Suprapubic skin (tissue), 4 donors: ENCODE measurements around the gene FKBP11. TPM values are rescaled to one million over a fixed set of nuclear protein-coding genes. Genes with fewer than 3 reads are reported as not detected.
A peak's percentile ranks its signal among the peaks of the same experiment; 100 is the strongest.

Experiments used
- DNase-seq, 2 donors: peaks; one replicate each; pipeline ENCODE4 v3.0.0-alpha.2; 2019; ENCODE audit warnings: low spot score in 2 of 2
- H3K27ac ChIP-seq: fragments of 200-600 bp; sonication (generic); one replicate; pipeline ENCODE4 v1.5.1; 2019
- H3K27me3 ChIP-seq: fragments of 200-600 bp; sonication (generic); one replicate; pipeline ENCODE4 v1.5.1; 2019
- H3K36me3 ChIP-seq: fragments of 200-600 bp; sonication (generic); one replicate; pipeline ENCODE4 v1.5.1; 2019
- H3K4me1 ChIP-seq: fragments of 200-600 bp; sonication (generic); one replicate; pipeline ENCODE4 v1.5.1; 2019
- H3K4me3 ChIP-seq: fragments of 200-600 bp; sonication (generic); one replicate; pipeline ENCODE4 v1.5.1; 2019; ENCODE audit warnings: mild to moderate bottlenecking
- H3K9me3 ChIP-seq: fragments of 200-600 bp; sonication (generic); one replicate; pipeline ENCODE4 v1.5.1; 2019
- CTCF ChIP-seq, 2 donors: fragments of 200-600 bp in 1 of 2; fragments of 450-650 bp in 1 of 2; sonication (generic) in 1 of 2; IDR thresholded peaks; one replicate each; pipeline ENCODE4 v1.5.1; 2016 to 2019; ENCODE audit warnings: antibody characterized with exemption in 2 of 2, mild to moderate bottlenecking in 1 of 2, moderate library complexity in 1 of 2
- EP300 ChIP-seq: sonication (generic); formaldehyde crosslinking; IDR thresholded peaks from one replicate; pipeline ENCODE4 v1.6.1; 2017; ENCODE audit warnings: antibody characterized with exemption
- POLR2A ChIP-seq, 2 donors: fragments of 450-650 bp; IDR thresholded peaks; one replicate each; pipeline ENCODE4 v1.6.1; 2017; ENCODE audit warnings: antibody characterized with exemption in 2 of 2, mild to moderate bottlenecking in 2 of 2, moderate library complexity in 2 of 2
- POLR2AphosphoS5 ChIP-seq, 3 donors: sonication (generic); formaldehyde crosslinking; IDR thresholded peaks; one replicate each; pipeline ENCODE4 v1.6.1; 2017; ENCODE audit warnings: antibody characterized with exemption in 3 of 3
- WGBS: methylation state at CpG from one replicate; pipeline ENCODE4 v1.1.5; 2018; 5-methylcytosine and 5-hydroxymethylcytosine counted together
- total RNA-seq, 4 donors: library from RNA; depleted of rRNA; stranded (reverse); fragments of >200 nt; gene quantifications; one replicate each; pipeline ENCODE4 v1.1.0, GENCODE V29; 2016

The FKBP11 gene
- total RNA-seq = 10 to 100 TPM in 3 of 4 donors, 1 to 10 TPM in 1; 8.9 to 18.9 (median 15.3) TPM

GRCh38 chr12:48925304-48926011 is at the start of gene FKBP11:
TSS of gene FKBP11 (minus strand) at chr12:48925492. CDS start at chr12:48925428, 64 bp downstream.
- peaks cover 20% of the 10 kb centered on the region for H3K36me3 ChIP-seq

GRCh38 chr12:48973941-48974673 is 48.8 kb upstream of the FKBP11 start:
- DNase-seq = no peak
- no peak overlapping the region for H3K27ac ChIP-seq
- H3K27me3 ChIP-seq = peaks cover 79% of the 10 kb centered on the region
- peaks cover 60% of the 10 kb centered on the region for H3K4me1 ChIP-seq
- WGBS = 54% methylated on average over 9 of the region's 19 CpGs
- H3K36me3 ChIP-seq = no peaks in the 10 kb centered on the region
- H3K4me3 ChIP-seq = no peak overlapping the region
- TF ChIP-seq CTCF (IDR thresholded peaks at IDR 0.05) = peak in 1 of 2 donors; percentile 45
- no peak for TF ChIP-seq EP300
- no peaks in the 10 kb centered on the region for H3K9me3 ChIP-seq

More at GRCh38 chr12:48925304-48926011, at the start of gene FKBP11:
- H3K4me3 ChIP-seq = peak within 1 kb of the TSS; percentile 81
- no peaks in the 10 kb centered on the region for H3K27me3 ChIP-seq
- no peaks in the 10 kb centered on the region for H3K9me3 ChIP-seq
- H3K4me1 ChIP-seq = peaks cover 11% of the 10 kb centered on the region
- WGBS = 3% methylated on average over 15 of the region's 38 CpGs
- TF ChIP-seq CTCF (IDR thresholded peaks at IDR 0.05) (no peak), EP300 (no peak), POLR2A (IDR thresholded peaks at IDR 0.05) (no peak), POLR2AphosphoS5 (IDR thresholded peaks at IDR 0.05) (no peak)
- peak within 1 kb of the TSS; percentile 31 for H3K27ac ChIP-seq
- peak; percentile 81 to 86 for DNase-seq

GRCh38 chr12:48973531-48973930 is 48.2 kb upstream of the FKBP11 start:
- peaks cover 57% of the 10 kb centered on the region for H3K4me1 ChIP-seq
- no peak for TF ChIP-seq POLR2AphosphoS5 (IDR thresholded peaks at IDR 0.05)
- no peak for TF ChIP-seq CTCF (IDR thresholded peaks at IDR 0.05)
- TF ChIP-seq EP300 = no peak
- no peak for TF ChIP-seq POLR2A (IDR thresholded peaks at IDR 0.05)
- 29% methylated on average over 9 of the region's 12 CpGs for WGBS
- DNase-seq = no peak
- no peaks in the 10 kb centered on the region for H3K9me3 ChIP-seq
- no peaks in the 10 kb centered on the region for H3K36me3 ChIP-seq
- no peak overlapping the region for H3K27ac ChIP-seq
- H3K4me3 ChIP-seq = no peak overlapping the region
- H3K27me3 ChIP-seq = peaks cover 73% of the 10 kb centered on the region

- Histone ChIP-seq H3K4me1 (peaks cover 52% of the 10 kb centered on the region), H3K9me3 (no peaks in the 10 kb centered on the region), H3K4me3 (no peak overlapping the region), H3K27me3 (peaks cover 68% of the 10 kb centered on the region), H3K36me3 (no peaks in the 10 kb centered on the region), H3K27ac (no peak overlapping the region)
- DNase-seq = no peak
- WGBS = 53% methylated on average over 2 of the region's 3 CpGs
- TF ChIP-seq EP300 = no peak
- no peak for TF ChIP-seq POLR2A (IDR thresholded peaks at IDR 0.05)
- TF ChIP-seq POLR2AphosphoS5 (IDR thresholded peaks at IDR 0.05) = no peak
- no peak for TF ChIP-seq CTCF (IDR thresholded peaks at IDR 0.05)
These were observed 47.7 kb upstream of the FKBP11 start for GRCh38 chr12:48972952-48973483.
